H4 (cell line): ENCODE measurements around the gene USP31. TPM values are rescaled to one million over a fixed set of nuclear protein-coding genes. Genes with fewer than 3 reads are reported as not detected.

Source experiments
- DNase-seq: peaks from one replicate; pipeline ENCODE4 v3.0.0-alpha.2; 2015; ENCODE audit warnings: low spot score
- total RNA-seq: library from RNA; depleted of rRNA; stranded (reverse); fragments of >200 nt; shearing (Covaris generic); gene quantifications from 2 replicates; pipeline ENCODE4 v1.2.3, GENCODE V29; 2014

The USP31 gene
- total RNA-seq, 1 experiment from 2014 or later = 4.3 TPM

GRCh38 chr16:23134274-23134673, 15.0 kb downstream of the USP31 start:
- no peak for DNase-seq

- no peak for DNase-seq
Measured at GRCh38 chr16:23132775-23133463, 16.3 kb downstream of the USP31 start.

DNA sequence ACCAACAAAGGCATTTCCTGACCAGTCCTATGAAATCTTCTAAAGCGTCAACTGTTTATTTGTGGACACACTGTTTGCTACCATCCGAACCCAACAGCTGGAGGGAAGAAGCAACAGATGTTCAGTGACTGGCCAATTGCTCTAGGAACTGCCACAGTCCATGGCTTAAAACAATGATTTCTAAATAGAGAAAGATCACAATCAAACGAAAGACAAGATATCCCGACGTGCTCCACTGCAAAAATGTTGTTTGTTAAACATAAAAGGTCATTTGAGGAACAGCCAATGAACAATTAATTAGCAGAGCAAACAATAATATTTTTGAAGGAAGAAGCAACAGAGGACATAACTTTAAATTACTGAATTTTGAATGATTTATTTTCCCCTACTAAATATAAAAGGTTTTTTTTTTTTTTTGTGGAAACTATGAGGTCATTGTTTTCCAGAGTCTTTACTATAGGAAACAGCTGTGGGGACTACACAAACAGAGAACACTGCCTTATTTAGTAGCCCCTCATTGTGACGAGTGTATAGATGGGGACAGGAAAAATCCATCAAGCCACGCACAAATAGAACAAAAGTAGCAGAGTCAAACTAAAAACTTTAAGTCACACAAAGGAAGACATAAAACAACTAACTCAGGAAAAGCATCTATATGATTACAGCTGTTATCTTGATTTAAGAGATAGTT, 17.2 kb downstream of the USP31 start:
- peak; percentile 13 for DNase-seq

GRCh38 chr16:23131436-23131835, 17.8 kb downstream of the USP31 start:
- no peak for DNase-seq

GRCh38 chr16:23131036-23131435, 18.2 kb downstream of the USP31 start:
- DNase-seq = no peak

- no peak for DNase-seq
Measured at GRCh38 chr16:23129686-23130085, 19.6 kb downstream of the USP31 start.

DNA sequence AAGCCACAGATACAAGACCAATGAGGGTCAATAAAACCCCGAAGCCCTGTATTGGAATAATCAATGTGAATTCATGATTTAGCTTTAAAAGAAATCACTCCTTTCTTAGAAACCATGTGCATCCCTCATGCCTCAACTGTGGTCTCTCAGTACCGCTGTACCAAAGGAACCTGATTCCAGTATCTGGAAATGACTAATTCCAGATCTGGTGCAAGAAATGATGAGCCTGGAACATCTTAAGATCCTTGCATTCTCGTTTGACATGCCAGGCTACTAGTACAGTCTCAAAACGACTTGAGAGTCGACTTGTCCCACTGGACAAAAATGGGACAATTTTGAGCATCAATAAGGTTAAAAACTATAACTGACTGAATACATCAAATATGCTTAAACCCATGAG, 21.2 kb downstream of the USP31 start:
- no peak for DNase-seq

GRCh38 chr16:23125277-23125676, 24.0 kb downstream of the USP31 start:
- DNase-seq = no peak

GRCh38 chr16:23124315-23124714, 24.9 kb downstream of the USP31 start:
- peak; percentile 60 for DNase-seq

DNA sequence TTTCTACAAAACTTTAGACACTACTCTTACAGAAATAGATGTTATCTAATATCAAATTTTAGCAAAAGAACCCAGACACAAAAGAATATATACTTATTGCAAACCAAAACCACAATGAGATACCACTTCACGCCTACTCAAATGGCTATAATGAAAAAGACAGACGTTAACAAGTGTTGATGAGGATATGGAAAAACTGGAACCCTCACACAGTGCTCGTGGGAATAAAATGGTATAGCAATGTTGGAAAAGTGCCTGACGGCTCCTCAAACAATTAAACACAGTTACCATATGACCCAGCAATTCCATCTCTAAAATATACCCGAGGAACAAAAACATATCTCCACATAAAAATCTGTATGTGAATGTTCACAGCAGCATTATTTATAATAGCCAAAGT, 27.1 kb downstream of the USP31 start:
- DNase-seq = no peak

DNA sequence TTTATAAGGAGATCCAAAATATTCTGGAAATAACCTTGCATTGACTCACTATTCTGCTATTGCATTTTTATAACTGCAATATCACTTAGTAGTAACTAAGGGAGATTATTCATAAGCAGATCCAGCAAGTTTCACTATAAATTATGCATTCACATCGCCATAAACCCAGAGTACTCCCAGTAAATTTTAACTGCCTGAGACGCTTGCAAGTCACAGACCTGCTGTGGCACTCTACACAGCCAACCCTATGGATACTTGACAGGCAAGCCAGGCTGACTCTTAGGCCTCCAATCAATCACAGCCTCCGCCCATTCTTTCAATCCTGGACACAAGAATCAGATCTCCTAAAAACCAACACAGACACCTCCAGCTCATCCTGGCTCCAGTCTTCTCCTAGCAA, 28.2 kb downstream of the USP31 start:
- no peak for DNase-seq

- no peak for DNase-seq
Measured at GRCh38 chr16:23120562-23120961, 28.7 kb downstream of the USP31 start.

GRCh38 chr16:23119570-23119969, 29.7 kb downstream of the USP31 start:
- no peak for DNase-seq

DNA sequence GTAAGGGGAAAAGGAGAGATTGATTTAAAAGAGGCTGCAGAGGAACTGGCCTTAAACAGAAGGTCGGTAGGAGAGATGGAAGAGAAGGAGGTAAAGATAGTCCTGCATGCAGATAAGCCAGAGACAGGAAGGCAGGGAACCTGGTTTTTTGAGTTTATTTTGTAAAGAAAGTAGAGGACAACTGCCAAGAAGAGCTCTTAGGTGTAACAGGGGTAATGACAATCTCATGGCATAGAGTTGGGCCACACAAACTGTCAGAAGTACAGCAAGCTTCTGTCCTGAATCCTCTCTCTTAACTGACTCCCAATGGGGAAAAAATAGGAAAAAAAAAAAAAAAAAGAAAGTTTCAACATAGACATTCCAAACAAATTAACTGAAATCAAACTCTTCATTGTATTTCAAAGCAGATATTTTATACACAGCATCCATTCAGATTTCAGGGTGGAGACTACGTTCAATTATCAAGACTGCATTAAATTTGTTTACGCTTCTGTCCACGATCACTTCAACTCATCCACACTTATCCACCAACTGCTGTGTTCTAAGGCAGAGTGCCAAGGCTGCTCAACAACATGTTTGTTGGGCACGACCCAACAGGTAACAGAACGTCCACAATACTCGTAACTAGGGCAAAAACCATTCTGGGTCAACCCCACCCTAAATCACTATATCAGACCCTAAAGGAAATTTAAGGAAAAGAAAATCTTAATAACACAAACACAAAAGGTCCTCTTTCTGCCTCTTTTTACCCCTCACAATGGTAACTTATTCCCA, 34.9 kb downstream of the USP31 start:
- no peak for DNase-seq

DNA sequence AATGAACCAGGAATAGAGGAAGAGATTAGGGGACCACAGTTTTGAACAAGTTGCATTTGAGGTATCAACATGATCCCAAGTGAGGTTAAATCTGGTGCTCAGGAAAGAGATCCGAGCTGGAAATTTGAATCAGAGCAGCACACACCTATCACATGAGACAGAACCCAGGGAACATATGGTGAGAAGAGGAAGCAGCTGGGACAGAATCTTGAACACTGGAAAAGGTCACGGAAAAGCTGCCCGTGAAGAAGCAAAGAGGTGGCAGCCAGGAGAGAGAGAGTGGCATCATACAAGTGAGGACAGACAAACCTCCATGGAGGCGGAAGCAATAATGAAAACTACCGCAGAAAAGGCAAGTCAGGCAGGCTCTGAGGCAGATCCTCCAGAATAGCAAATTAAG, 36.1 kb downstream of the USP31 start:
- no peak for DNase-seq

GRCh38 chr16:23110257-23110899, 38.9 kb downstream of the USP31 start:
- no peak for DNase-seq

GRCh38 chr16:23107936-23108335, 41.3 kb downstream of the USP31 start:
- DNase-seq = no peak

GRCh38 chr16:23107117-23107516, 42.1 kb downstream of the USP31 start:
- no peak for DNase-seq

DNA sequence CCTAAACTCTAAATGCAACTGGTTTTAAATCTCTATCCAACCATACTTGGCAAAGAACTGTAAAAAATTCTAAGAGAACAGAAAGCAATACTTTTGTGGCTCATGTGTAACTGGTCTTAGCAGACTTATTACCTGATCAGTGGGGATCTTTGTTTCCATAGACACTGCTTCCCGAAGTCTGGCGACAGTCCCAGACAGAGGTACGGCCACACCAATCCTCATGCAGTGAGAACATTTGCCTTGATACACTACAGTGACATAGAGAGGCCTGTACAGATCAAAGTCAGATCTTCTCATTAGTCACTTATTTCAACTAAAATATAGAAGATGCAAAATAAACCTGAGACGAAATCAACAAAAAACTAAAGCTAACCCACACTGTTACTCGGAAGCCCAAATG, 43.9 kb downstream of the USP31 start:
- no peak for DNase-seq

GRCh38 chr16:23104032-23104955, 45.0 kb downstream of the USP31 start:
- no peak for DNase-seq

GRCh38 chr16:23103603-23104002, 45.6 kb downstream of the USP31 start:
- DNase-seq = no peak
